ENCODE data around the gene NOP14.

GRCh38 chr4:2932321-2932950 lies 30.8 kb downstream of the NOP14 start:
- TF ChIP-seq POLR2A (IDR thresholded peaks at IDR 0.05; ENCODE audit: low read length) (no peak), GATA1 (IDR thresholded peaks at IDR 0.05; ENCODE audit: low read depth, low read length) (no peak)

Measured in erythroblast (primary cell).